ENCODE results near the gene SPDYE3. TPM values are rescaled to one million over a fixed set of nuclear protein-coding genes. Genes with fewer than 3 reads are reported as not detected.
"Not testable (repeated sequence)": the region's sequence is repeated elsewhere in the genome, so short reads cannot be mapped to it uniquely, and the experiment has no call there.

SPDYE3 gene
- polyA plus RNA-seq, 4 donors = 6.9 to 9.1 (median 7.1) TPM

GRCh38 chr7:100348805-100349204, 41.3 kb downstream of the SPDYE3 start:
- no peak for DNase-seq (ENCODE audit: low read depth in 4 of 4, low spot score in 2 of 4)

- DNase-seq (ENCODE audit: low read depth in 4 of 4, low spot score in 2 of 4) = no peak
These were observed 42.3 kb downstream of the SPDYE3 start for GRCh38 chr7:100349757-100350156.

- DNase-seq (ENCODE audit: low read depth in 4 of 4, low spot score in 2 of 4) = no peak
These were observed 44.2 kb downstream of the SPDYE3 start for GRCh38 chr7:100351657-100352058.

GRCh38 chr7:100352230-100352781, 44.8 kb downstream of the SPDYE3 start:
- DNase-seq (ENCODE audit: low read depth in 4 of 4, low spot score in 2 of 4) = not testable (repeated sequence)

- no peak for DNase-seq (ENCODE audit: low read depth in 4 of 4, low spot score in 2 of 4)
These were observed 45.6 kb downstream of the SPDYE3 start for GRCh38 chr7:100352984-100353684.

- no peak for DNase-seq (ENCODE audit: low read depth in 4 of 4, low spot score in 2 of 4)
These were observed 46.3 kb downstream of the SPDYE3 start for GRCh38 chr7:100353685-100354330.

GRCh38 chr7:100356416-100357068, 49.0 kb downstream of the SPDYE3 start:
- DNase-seq (ENCODE audit: low read depth in 4 of 4, low spot score in 2 of 4) = no peak

- DNase-seq (ENCODE audit: low read depth in 4 of 4, low spot score in 2 of 4) = no peak
These were observed 49.6 kb downstream of the SPDYE3 start for GRCh38 chr7:100357131-100357561.

GRCh38 chr7:100358027-100358856, 50.7 kb downstream of the SPDYE3 start, which contains the start of gene PILRB:
Gene PILRB (plus strand): TSS chr7:100358117. CDS start chr7:100358303, 186 bp downstream.
- DNase-seq (ENCODE audit: low read depth in 4 of 4, low spot score in 2 of 4) = no peak

GRCh38 chr7:100358857-100359212, 51.3 kb downstream of the SPDYE3 start:
- no peak for DNase-seq (ENCODE audit: low read depth in 4 of 4, low spot score in 2 of 4)

- DNase-seq (ENCODE audit: low read depth in 4 of 4, low spot score in 2 of 4) = no peak
These were observed 52.8 kb downstream of the SPDYE3 start for GRCh38 chr7:100360135-100360854.

GRCh38 chr7:100363098-100363497, 55.6 kb downstream of the SPDYE3 start:
- DNase-seq (ENCODE audit: low read depth in 4 of 4, low spot score in 2 of 4) = no peak

GRCh38 chr7:100363797-100364196, 56.3 kb downstream of the SPDYE3 start:
- not testable (repeated sequence) for DNase-seq (ENCODE audit: low read depth in 4 of 4, low spot score in 2 of 4)

GRCh38 chr7:100364480-100364879, 57.0 kb downstream of the SPDYE3 start:
- DNase-seq (ENCODE audit: low read depth in 4 of 4, low spot score in 2 of 4) = no peak

GRCh38 chr7:100365998-100366367, 58.5 kb downstream of the SPDYE3 start:
- DNase-seq (ENCODE audit: low read depth in 4 of 4, low spot score in 2 of 4) = not testable (repeated sequence)

- no peak for DNase-seq (ENCODE audit: low read depth in 4 of 4, low spot score in 2 of 4)
These were observed 59.1 kb downstream of the SPDYE3 start for GRCh38 chr7:100366411-100367250.

GRCh38 chr7:100367251-100367620, 59.7 kb downstream of the SPDYE3 start:
- DNase-seq (ENCODE audit: low read depth in 4 of 4, low spot score in 2 of 4) = no peak

- no peak for DNase-seq (ENCODE audit: low read depth in 4 of 4, low spot score in 2 of 4)
These were observed 60.4 kb downstream of the SPDYE3 start for GRCh38 chr7:100367676-100368613.
